ENCODE measurements around the gene KLRC1. TPM values are rescaled to one million over a fixed set of nuclear protein-coding genes. Genes with fewer than 3 reads are reported as not detected.
A peak's percentile ranks its signal among the peaks of the same experiment; 100 is the strongest.
"Not testable (repeated sequence)": the region's sequence is repeated elsewhere in the genome, so short reads cannot be mapped to it uniquely, and the experiment has no call there.

Gene KLRC1
- total RNA-seq, 1 donor: not detected

GRCh38 chr12:10400829-10401228 lies 52.3 kb downstream of the KLRC1 start:
- H3K4me3 ChIP-seq (ENCODE audit: insufficient read depth, low read length): no peak overlapping the region
- DNase-seq (ENCODE audit: insufficient read length, low spot score, missing footprints): no peak
- no peaks in the 10 kb centered on the region for H4K20me1 ChIP-seq (ENCODE audit: insufficient read depth, low read length)
- no peak overlapping the region for H3K27ac ChIP-seq (ENCODE audit: low read depth, low read length)
- no peaks in the 10 kb centered on the region for H3K79me2 ChIP-seq (ENCODE audit: insufficient read depth, low read length)
- no peak overlapping the region for H2AFZ ChIP-seq (ENCODE audit: low read length)
- TF ChIP-seq, protein P1, sequence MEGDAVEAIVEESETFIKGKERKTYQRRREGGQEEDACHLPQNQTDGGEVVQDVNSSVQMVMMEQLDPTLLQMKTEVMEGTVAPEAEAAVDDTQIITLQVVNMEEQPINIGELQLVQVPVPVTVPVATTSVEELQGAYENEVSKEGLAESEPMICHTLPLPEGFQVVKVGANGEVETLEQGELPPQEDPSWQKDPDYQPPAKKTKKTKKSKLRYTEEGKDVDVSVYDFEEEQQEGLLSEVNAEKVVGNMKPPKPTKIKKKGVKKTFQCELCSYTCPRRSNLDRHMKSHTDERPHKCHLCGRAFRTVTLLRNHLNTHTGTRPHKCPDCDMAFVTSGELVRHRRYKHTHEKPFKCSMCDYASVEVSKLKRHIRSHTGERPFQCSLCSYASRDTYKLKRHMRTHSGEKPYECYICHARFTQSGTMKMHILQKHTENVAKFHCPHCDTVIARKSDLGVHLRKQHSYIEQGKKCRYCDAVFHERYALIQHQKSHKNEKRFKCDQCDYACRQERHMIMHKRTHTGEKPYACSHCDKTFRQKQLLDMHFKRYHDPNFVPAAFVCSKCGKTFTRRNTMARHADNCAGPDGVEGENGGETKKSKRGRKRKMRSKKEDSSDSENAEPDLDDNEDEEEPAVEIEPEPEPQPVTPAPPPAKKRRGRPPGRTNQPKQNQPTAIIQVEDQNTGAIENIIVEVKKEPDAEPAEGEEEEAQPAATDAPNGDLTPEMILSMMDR (IDR thresholded peaks at IDR 0.05; ENCODE audit: extremely low read depth, low read depth, low read length): no peak
- H3K4me1 ChIP-seq (ENCODE audit: insufficient read depth, low read length): no peaks in the 10 kb centered on the region
- H3K27me3 ChIP-seq (ENCODE audit: insufficient read depth, low read length): no peaks in the 10 kb centered on the region
- no peak overlapping the region for H3K4me2 ChIP-seq (ENCODE audit: insufficient read depth, low read length)
- no peaks in the 10 kb centered on the region for H3K36me3 ChIP-seq (ENCODE audit: insufficient read depth, low read length)
- no peaks in the 10 kb centered on the region for H3K9me3 ChIP-seq (ENCODE audit: low read depth, low read length)

GRCh38 chr12:10398168-10398567 lies 55.0 kb downstream of the KLRC1 start:
- Histone ChIP-seq H3K79me2 (ENCODE audit: insufficient read depth, low read length) (no peaks in the 10 kb centered on the region), H3K9me3 (ENCODE audit: low read depth, low read length) (no peaks in the 10 kb centered on the region), H3K4me2 (ENCODE audit: insufficient read depth, low read length) (no peak overlapping the region), H3K4me3 (ENCODE audit: insufficient read depth, low read length) (no peak overlapping the region), H3K4me1 (ENCODE audit: insufficient read depth, low read length) (no peaks in the 10 kb centered on the region), H3K27me3 (ENCODE audit: insufficient read depth, low read length) (no peaks in the 10 kb centered on the region), H2AFZ (ENCODE audit: low read length) (no peak overlapping the region), H4K20me1 (ENCODE audit: insufficient read depth, low read length) (no peaks in the 10 kb centered on the region), H3K36me3 (ENCODE audit: insufficient read depth, low read length) (no peaks in the 10 kb centered on the region), H3K27ac (ENCODE audit: low read depth, low read length) (no peak overlapping the region)
- TF ChIP-seq, protein P1 (IDR thresholded peaks at IDR 0.05; ENCODE audit: extremely low read depth, low read depth, low read length): no peak
- no peak for DNase-seq (ENCODE audit: insufficient read length, low spot score, missing footprints)

DNA sequence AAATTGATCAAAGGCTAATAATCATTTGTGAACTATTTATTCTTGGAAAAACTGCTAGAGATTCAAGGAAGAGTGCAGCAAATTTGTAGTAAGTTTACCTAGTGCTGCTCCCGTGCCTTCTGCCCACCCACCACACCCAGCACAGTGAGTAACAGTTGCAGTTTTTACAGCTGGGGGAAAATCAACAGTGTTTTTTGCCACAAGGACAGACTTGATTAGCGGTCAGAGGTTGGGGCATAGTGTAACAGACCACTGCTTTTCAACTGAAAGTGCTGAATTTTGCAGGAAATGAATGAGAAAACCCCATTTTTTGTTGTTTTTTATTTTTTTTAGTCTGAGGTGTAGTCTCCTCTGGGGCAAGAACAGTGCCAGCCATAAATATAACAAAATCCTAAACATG lies 55.9 kb downstream of the KLRC1 start:
- H3K27me3 ChIP-seq (ENCODE audit: insufficient read depth, low read length): no peaks in the 10 kb centered on the region

GRCh38 chr12:10396176-10396575 lies 57.0 kb downstream of the KLRC1 start:
- H3K4me1 ChIP-seq (ENCODE audit: insufficient read depth, low read length): peaks cover 13% of the 10 kb centered on the region
- H2AFZ ChIP-seq (ENCODE audit: low read length): peak overlapping the region; percentile 38
- not testable (repeated sequence) for H4K20me1 ChIP-seq (ENCODE audit: insufficient read depth, low read length); H3K79me2 ChIP-seq (ENCODE audit: insufficient read depth, low read length); H3K4me3 ChIP-seq (ENCODE audit: insufficient read depth, low read length); H3K27ac ChIP-seq (ENCODE audit: low read depth, low read length); DNase-seq (ENCODE audit: insufficient read length, low spot score, missing footprints); H3K9me3 ChIP-seq (ENCODE audit: low read depth, low read length); H3K36me3 ChIP-seq (ENCODE audit: insufficient read depth, low read length); H3K27me3 ChIP-seq (ENCODE audit: insufficient read depth, low read length)
- H3K4me2 ChIP-seq (ENCODE audit: insufficient read depth, low read length): peak overlapping the region; percentile 70

More for the DNA sequence above, 55.9 kb downstream of the KLRC1 start:
- Histone ChIP-seq H3K36me3 (ENCODE audit: insufficient read depth, low read length) (no peaks in the 10 kb centered on the region), H3K79me2 (ENCODE audit: insufficient read depth, low read length) (no peaks in the 10 kb centered on the region), H2AFZ (ENCODE audit: low read length) (no peak overlapping the region), H3K4me2 (ENCODE audit: insufficient read depth, low read length) (no peak overlapping the region), H3K9me3 (ENCODE audit: low read depth, low read length) (no peaks in the 10 kb centered on the region), H3K4me3 (ENCODE audit: insufficient read depth, low read length) (no peak overlapping the region), H3K27ac (ENCODE audit: low read depth, low read length) (no peak overlapping the region), H3K4me1 (ENCODE audit: insufficient read depth, low read length) (peaks cover 7% of the 10 kb centered on the region), H4K20me1 (ENCODE audit: insufficient read depth, low read length) (no peaks in the 10 kb centered on the region)
- TF ChIP-seq, protein P1 (IDR thresholded peaks at IDR 0.05; ENCODE audit: extremely low read depth, low read depth, low read length): no peak
- DNase-seq (ENCODE audit: insufficient read length, low spot score, missing footprints): no peak

Other genes starting within 250 kb of the KLRC1 start
- 64.2 and 65.9 TPM in 2 replicates for gene GABARAPL1, start 240.5 kb downstream of the KLRC1 start, total RNA-seq
- gene KLRD1, start 145.5 kb downstream of the KLRC1 start, total RNA-seq: 0.29 and 0.36 TPM in 2 replicates
- under 0.01 TPM in 1 of 2 replicates, not detected in the other for gene KLRK1, start 63.3 kb downstream of the KLRC1 start, total RNA-seq
- gene KLRC4, start 43.6 kb downstream of the KLRC1 start, total RNA-seq: not detected in 2 replicates
- gene KLRC3, start 32.8 kb downstream of the KLRC1 start, total RNA-seq: 0.72 TPM in 1 of 2 replicates, not detected in the other
- 0.36 and 0.88 TPM in 2 replicates for gene KLRC2, start 17.4 kb downstream of the KLRC1 start, total RNA-seq
- gene EIF2S3B, start 52.5 kb upstream of the KLRC1 start, total RNA-seq: 2.5 and 2.9 TPM in 2 replicates
- gene MAGOHB, start 160.2 kb upstream of the KLRC1 start, total RNA-seq: 16.3 and 18.0 TPM in 2 replicates
- under 0.01 TPM in 2 replicates for gene STYK1, start 220.7 kb upstream of the KLRC1 start, total RNA-seq

Measured in osteoblast (primary cell).